Liver (tissue), 9 donors: ENCODE results near the gene TAF13. TPM values are rescaled to one million over a fixed set of nuclear protein-coding genes. Genes with fewer than 3 reads are reported as not detected.

Source experiments
- DNase-seq: peaks from one replicate; pipeline ENCODE4 v3.0.0-alpha.2; 2017; ENCODE audit warnings: low spot score
- H3K27ac ChIP-seq, 2 donors: one replicate each; pipeline ENCODE4 v1.7.0; 2013; ENCODE audit warnings: inconsistent platforms in 2 of 2, low read length in 2 of 2, control low read depth in 1 of 2, low read depth in 1 of 2, mild to moderate bottlenecking in 1 of 2
- H3K27me3 ChIP-seq, 4 donors: one replicate each; pipeline versions ENCODE4 v1.6.1 to v1.7.0; 2013; ENCODE audit warnings: low read length in 3 of 4, inconsistent platforms in 1 of 4, mild to moderate bottlenecking in 1 of 4, moderate library complexity in 1 of 4; ENCODE audit not compliant: control insufficient read depth in 4 of 4, insufficient read depth in 4 of 4
- H3K36me3 ChIP-seq, 4 donors: one replicate each; pipeline versions ENCODE4 v1.6.1 to v1.7.0; 2013; ENCODE audit warnings: low read length in 3 of 4, mild to moderate bottlenecking in 3 of 4, low read depth in 1 of 4, moderate library complexity in 1 of 4; ENCODE audit not compliant: control insufficient read depth in 4 of 4, insufficient read depth in 3 of 4
- H3K4me1 ChIP-seq, 4 donors: one replicate each; pipeline versions ENCODE4 v1.6.1 to v1.7.0; 2013; ENCODE audit warnings: low read length in 3 of 4, mild to moderate bottlenecking in 3 of 4, moderate library complexity in 1 of 4; ENCODE audit not compliant: control insufficient read depth in 4 of 4, insufficient read depth in 4 of 4
- H3K4me3 ChIP-seq, 3 donors: one replicate each; pipeline versions ENCODE4 v1.6.1 to v1.7.0; 2013; ENCODE audit warnings: low read length in 3 of 3, control low read depth in 1 of 3, low read depth in 1 of 3, mild to moderate bottlenecking in 1 of 3
- H3K9ac ChIP-seq, 2 donors: one replicate each; pipeline ENCODE4 v1.7.0; 2013; ENCODE audit warnings: low read length in 2 of 2, mild to moderate bottlenecking in 2 of 2, moderate library complexity in 2 of 2, control low read depth in 1 of 2, low read depth in 1 of 2
- H3K9me3 ChIP-seq, 4 donors: one replicate each; pipeline versions ENCODE4 v1.6.1 to v1.7.0; 2013; ENCODE audit warnings: low read length in 3 of 4; ENCODE audit not compliant: control insufficient read depth in 4 of 4
- ATF3 ChIP-seq: IDR thresholded peaks from 2 replicates; pipeline ENCODE4 v1.6.1; 2016; ENCODE audit warnings: antibody characterized with exemption
- CTCF ChIP-seq: fragments of 150-350 bp; IDR thresholded peaks from 2 replicates; pipeline ENCODE4 v1.5.1; 2017; ENCODE audit warnings: improper control_type of control experiment, low read depth, low read length; ENCODE audit not compliant: missing input control
- EGR1 ChIP-seq, 2 donors: IDR thresholded peaks; 2 replicates each; pipeline ENCODE4 v1.6.1; 2016 to 2018; ENCODE audit warnings: antibody characterized with exemption in 2 of 2, low read depth in 2 of 2
- FOXA1 ChIP-seq: IDR thresholded peaks from 2 replicates; pipeline ENCODE4 v1.6.1; 2016; ENCODE audit warnings: antibody characterized with exemption
- FOXA2 ChIP-seq: IDR thresholded peaks from 2 replicates; pipeline ENCODE4 v1.6.1; 2016; ENCODE audit warnings: antibody characterized with exemption
- HNF4A ChIP-seq, 2 donors: conservative IDR thresholded peaks; 2 replicates each; pipeline ENCODE4 v1.6.1; 2016; ENCODE audit warnings: antibody characterized with exemption in 2 of 2, mild to moderate bottlenecking in 2 of 2
- HNF4G ChIP-seq: IDR thresholded peaks from 2 replicates; pipeline ENCODE4 v1.6.1; 2016; ENCODE audit warnings: antibody characterized with exemption
- JUND ChIP-seq, 2 donors: IDR thresholded peaks; 2 replicates each; pipeline ENCODE4 v1.6.1; 2016; ENCODE audit warnings: antibody characterized with exemption in 2 of 2
- MAX ChIP-seq: IDR thresholded peaks from 2 replicates; pipeline ENCODE4 v1.6.1; 2016; ENCODE audit warnings: antibody characterized with exemption
- NR2F2 ChIP-seq: IDR thresholded peaks from 2 replicates; pipeline ENCODE4 v1.6.1; 2016; ENCODE audit warnings: antibody characterized with exemption
- RAD21 ChIP-seq, 2 donors: IDR thresholded peaks; 2 replicates each; pipeline ENCODE4 v1.6.1; 2016; ENCODE audit warnings: antibody characterized with exemption in 2 of 2, mild to moderate bottlenecking in 2 of 2
- REST ChIP-seq: IDR thresholded peaks from 2 replicates; pipeline ENCODE4 v1.6.1; 2016; ENCODE audit warnings: antibody characterized with exemption, mild to moderate bottlenecking
- RXRA ChIP-seq, 2 donors: IDR thresholded peaks; 2 replicates each; pipeline ENCODE4 v1.6.1; 2017 to 2018; ENCODE audit warnings: antibody characterized with exemption in 2 of 2, mild to moderate bottlenecking in 1 of 2
- SP1 ChIP-seq: IDR thresholded peaks from 2 replicates; pipeline ENCODE4 v1.6.1; 2018; ENCODE audit warnings: antibody characterized with exemption, mild to moderate bottlenecking
- TAF1 ChIP-seq: conservative IDR thresholded peaks from 2 replicates; pipeline ENCODE4 v1.6.1; 2016; ENCODE audit warnings: antibody characterized with exemption, mild to moderate bottlenecking
- YY1 ChIP-seq: IDR thresholded peaks from 2 replicates; pipeline ENCODE4 v1.6.1; 2016; ENCODE audit warnings: antibody characterized with exemption, mild to moderate bottlenecking
- ZBTB33 ChIP-seq: IDR thresholded peaks from 2 replicates; pipeline ENCODE4 v1.6.1; 2016; ENCODE audit warnings: antibody characterized with exemption
- WGBS: extraction: QIAGEN DNeasy Blood & Tissue Kit; methylation state at CpG from one replicate; pipeline ENCODE4 v1.1.7; 2013; 5-methylcytosine and 5-hydroxymethylcytosine counted together
- polyA plus RNA-seq, 2 donors: library from polyadenylated mRNA; stranded (reverse) in 1 of 2; unstranded in 1 of 2; fragments of 200-250 nt in 1 of 2; fragments of >200 nt in 1 of 2; fragmentation: Nextera tagmentation in 1 of 2; extraction: Ambion mirVana in 1 of 2; gene quantifications; one replicate each; pipeline versions ENCODE4 v1.2.1 to v1.2.3, GENCODE V29; 2013 to 2015
- total RNA-seq, 2 donors: library from RNA; depleted of rRNA; stranded (reverse); fragments of >200 nt; gene quantifications; one replicate each; pipeline ENCODE4 v1.2.3, GENCODE V29; 2014
- donor health status: healthy.
- donor health status: healthy.
- donor health status: healthy.
- donor health status: healthy.
- donor health status: healthy.

Gene TAF13
- total and polyA plus RNA-seq, 4 donors: 17.9 to 31.7 (median 20.2) TPM

DNA sequence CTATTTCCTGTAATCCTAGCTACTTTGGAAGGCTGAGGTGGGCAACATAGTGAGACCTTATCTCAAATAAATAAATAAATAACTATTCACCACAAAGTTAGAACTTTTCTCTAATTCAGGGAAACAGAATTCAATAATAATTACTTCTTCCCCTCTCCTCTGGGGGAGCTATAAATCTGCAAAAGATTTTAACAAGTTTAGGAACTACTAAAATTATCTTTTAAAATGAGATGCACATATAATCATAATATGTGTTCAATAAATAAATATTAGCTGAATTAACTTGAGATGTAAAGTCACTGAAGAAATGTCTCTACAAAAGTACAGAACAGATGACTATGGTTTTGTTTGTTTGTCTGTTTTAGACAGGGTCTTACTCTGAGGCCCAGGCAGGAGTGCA is 48.0 kb downstream of the TAF13 start:
- Histone ChIP-seq H3K27ac (no peak overlapping the region), H3K36me3 (no peaks in the 10 kb centered on the region), H3K27me3 (no peaks in the 10 kb centered on the region), H3K4me3 (no peak overlapping the region), H3K4me1 (no peaks in the 10 kb centered on the region), H3K9me3 (no peaks in the 10 kb centered on the region), H3K9ac (no peak overlapping the region)
- TF ChIP-seq RAD21 (IDR thresholded peaks at IDR 0.05): peak; percentile 23 to 32
- TF ChIP-seq EGR1 (IDR thresholded peaks at IDR 0.05; ENCODE audit: low read depth in 2 of 2): no peak
- TF ChIP-seq JUND (IDR thresholded peaks at IDR 0.05): no peak
- TF ChIP-seq RXRA (IDR thresholded peaks at IDR 0.05): no peak
- TF ChIP-seq HNF4G: no peak
- no peak for TF ChIP-seq SP1
- TF ChIP-seq TAF1: no peak
- TF ChIP-seq NR2F2: no peak
- no peak for DNase-seq

GRCh38 chr1:109025694-109026093 is 50.1 kb downstream of the TAF13 start:
- no peak for TF ChIP-seq ATF3
- TF ChIP-seq REST: no peak
- TF ChIP-seq HNF4A (conservative IDR thresholded peaks at IDR 0.05): no peak
- TF ChIP-seq FOXA2: no peak
- no peak for TF ChIP-seq JUND (IDR thresholded peaks at IDR 0.05)
- no peak for TF ChIP-seq YY1
- TF ChIP-seq CTCF: no peak
- TF ChIP-seq HNF4G: no peak
- TF ChIP-seq NR2F2: no peak
- no peak for TF ChIP-seq MAX
- no peak for TF ChIP-seq RAD21 (IDR thresholded peaks at IDR 0.05)
- TF ChIP-seq SP1: no peak
- TF ChIP-seq FOXA1: no peak
- no peak for TF ChIP-seq ZBTB33
- TF ChIP-seq EGR1 (IDR thresholded peaks at IDR 0.05; ENCODE audit: low read depth in 2 of 2): no peak
- TF ChIP-seq RXRA (IDR thresholded peaks at IDR 0.05): no peak
- H3K9ac ChIP-seq: no peak overlapping the region
- no peaks in the 10 kb centered on the region for H3K36me3 ChIP-seq
- H3K4me3 ChIP-seq: no peak overlapping the region
- H3K9me3 ChIP-seq: no peaks in the 10 kb centered on the region
- DNase-seq: no peak
- H3K4me1 ChIP-seq: no peaks in the 10 kb centered on the region
- WGBS: 87% methylated on average over 6 of the region's 6 CpGs
- H3K27ac ChIP-seq: no peak overlapping the region
- H3K27me3 ChIP-seq: no peaks in the 10 kb centered on the region
